NK-92 treated with Interleukin-12 subunit alpha and Interleukin-12 subunit beta, amount 100 ng/mL, for 24 hours (cell line): ENCODE data around the gene NACA.
A peak's percentile ranks its signal among the peaks of the same experiment; 100 is the strongest.

Experiments used
- DNase-seq: peaks from one replicate; lab custom pipeline; 2025; lab: John Stamatoyannopoulos, UW

Gene NACA

DNA sequence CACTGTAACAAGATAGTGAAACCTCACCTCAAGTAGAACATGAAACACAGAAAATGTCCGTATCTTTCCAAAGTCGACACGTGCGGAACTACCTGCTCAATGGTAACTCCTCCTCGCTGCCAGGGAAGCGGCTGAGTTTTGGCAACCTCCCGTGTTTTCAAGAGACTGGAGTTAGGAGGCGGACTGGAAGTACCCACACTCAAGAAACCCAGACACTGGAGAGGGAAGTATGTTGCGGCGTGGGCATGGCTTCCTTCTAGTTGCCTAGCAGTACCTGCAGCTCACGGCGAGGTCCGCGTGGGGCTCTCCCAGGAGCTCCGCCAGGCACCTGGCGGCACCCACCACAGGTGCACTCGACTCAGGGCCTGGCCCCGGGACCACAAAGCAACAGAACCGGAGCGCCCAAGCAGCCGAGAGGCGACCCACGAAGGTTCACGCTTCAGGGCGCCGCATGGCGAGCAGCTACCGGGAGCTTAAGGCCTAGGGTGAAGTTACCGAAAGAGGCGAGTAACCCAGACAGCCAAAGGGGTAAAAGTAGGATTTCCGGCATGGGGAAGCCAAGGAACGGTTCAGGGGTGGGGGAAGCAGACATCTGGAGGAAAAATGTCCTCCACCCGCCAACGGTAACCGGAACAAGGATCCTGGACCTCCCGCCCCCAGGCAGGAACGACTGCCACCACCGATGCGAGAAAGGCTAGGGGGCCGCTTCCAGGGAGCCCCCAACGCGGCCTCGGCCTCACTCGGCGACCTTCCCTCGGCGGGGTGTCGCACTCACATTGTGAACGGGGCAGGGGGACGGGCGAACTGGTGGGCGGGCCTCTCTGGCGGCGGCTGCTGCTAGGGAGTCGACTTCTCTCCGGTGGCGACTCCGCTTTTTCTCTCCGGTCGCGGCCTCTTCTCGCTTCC, 37.6 kb downstream of the NACA start:
- peak; percentile 86 for DNase-seq

DNA sequence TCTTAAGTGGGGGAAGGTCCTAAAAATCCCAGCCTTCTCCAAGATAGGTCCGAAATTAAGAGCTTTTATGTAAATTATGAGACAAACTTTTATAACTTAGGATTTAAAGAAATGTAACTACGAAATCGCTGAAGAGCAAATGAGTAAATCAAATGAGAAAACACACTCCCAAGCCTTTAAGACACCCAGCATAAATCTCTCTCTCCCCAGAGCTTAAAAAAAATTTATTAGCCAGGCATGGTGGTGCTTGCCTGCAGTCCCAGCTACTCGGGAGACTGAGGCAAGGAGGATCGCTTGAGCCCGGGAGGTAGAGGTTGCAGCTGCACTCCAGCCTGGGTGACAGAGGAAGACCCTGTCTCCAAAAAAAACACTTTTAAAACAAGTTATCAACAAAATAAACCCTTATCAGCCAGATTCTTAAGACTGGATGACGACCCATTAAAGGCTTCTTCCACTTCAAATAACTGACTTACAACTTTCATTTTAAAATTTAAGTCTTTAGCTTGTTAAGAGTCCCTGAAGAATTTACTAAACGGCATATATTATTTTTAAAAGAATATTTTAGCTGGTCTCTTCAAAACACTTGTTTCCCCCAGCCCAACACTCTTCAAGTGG, 40.2 kb downstream of the NACA start:
- no peak for DNase-seq

DNA sequence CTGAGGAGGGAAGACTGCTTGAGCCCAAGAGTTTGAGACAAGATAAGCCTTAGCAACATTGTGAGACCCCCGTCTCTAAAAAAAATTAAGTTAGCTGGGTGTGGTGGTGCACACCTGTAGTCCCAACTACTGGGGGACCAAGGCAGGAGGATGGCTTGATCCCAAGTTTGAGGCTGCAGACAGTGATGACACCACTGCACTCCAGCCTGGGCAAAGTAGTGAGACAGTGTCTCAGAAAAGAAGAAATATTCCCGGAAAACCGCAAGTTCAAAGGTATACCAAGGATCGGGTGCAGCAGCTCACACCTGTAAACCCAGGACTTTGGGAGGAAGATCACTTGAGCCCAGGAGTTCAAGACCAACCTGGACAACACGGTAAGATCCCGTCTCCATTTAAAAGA, 42.8 kb downstream of the NACA start:
- no peak for DNase-seq

DNA sequence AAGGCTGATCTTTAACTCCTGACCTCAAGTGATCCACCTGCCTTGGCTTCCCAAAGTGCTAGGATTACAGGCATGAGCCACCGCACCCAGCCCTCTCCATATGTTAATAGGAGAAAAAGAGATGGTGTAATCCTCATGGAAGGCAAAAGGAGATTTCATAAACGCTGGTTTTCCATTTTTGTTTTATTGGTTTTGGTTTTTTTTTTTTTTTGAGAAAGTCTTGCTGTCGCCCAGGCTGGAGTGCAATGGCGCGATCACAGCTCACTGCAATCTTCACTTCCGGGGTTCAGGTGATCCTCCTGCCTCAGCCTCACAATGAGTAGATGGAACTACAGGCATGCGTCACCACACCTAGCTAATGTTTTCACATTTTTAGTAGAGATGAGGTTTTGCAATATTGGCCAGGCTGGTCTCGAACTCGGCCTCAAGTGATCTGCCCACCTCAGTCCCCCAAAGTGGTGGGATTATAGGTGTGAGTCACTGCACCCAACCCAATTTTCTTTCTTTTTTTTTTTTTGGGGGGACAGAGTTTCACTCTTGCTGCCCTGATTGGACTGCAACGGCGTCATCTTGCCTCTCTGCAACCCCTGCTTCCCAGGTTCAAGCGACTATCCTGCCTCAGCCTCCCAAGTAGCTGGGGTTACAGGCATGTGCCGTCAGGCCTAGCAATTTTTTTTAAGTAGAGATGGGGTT, 45.1 kb downstream of the NACA start:
- DNase-seq, result no peak

DNA sequence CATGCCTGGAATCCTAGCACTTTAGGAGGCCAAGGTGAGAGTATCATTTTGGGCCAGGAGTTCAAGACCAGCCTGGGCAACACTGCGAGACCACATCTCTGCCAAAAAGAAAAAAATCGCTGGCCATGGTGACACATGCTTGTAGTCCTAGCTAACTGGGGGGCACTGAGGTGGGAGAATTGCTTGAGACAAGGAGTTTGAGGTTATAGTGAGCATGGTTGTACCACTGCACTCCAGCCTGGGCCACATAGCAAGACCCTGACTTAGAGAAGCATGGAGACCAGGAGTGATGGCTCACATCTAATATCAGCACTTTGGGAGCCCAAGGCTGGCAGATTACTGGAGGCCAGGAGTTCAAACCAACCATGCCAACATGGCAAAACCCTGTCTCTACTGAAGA, 46.2 kb downstream of the NACA start:
- no peak for DNase-seq

DNA sequence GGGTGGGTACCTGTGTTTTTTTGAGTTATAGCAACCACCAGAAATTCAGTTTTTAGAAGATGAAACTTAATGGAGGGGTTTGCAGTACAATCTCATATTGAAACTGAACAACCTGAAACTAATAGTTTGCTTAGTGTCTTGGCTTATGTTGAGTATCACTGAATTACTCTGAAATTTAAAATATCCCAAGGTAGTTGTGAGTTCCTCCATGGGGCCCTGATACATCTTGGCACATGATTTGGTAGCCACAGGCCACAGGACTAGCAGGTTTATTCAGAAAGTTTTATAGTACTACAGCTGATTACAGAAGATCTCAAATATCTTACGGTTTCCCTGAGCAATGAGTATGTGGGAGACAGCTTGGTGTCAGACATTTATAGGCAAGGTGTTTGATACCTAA, 47.4 kb downstream of the NACA start:
- DNase-seq, result no peak

DNA sequence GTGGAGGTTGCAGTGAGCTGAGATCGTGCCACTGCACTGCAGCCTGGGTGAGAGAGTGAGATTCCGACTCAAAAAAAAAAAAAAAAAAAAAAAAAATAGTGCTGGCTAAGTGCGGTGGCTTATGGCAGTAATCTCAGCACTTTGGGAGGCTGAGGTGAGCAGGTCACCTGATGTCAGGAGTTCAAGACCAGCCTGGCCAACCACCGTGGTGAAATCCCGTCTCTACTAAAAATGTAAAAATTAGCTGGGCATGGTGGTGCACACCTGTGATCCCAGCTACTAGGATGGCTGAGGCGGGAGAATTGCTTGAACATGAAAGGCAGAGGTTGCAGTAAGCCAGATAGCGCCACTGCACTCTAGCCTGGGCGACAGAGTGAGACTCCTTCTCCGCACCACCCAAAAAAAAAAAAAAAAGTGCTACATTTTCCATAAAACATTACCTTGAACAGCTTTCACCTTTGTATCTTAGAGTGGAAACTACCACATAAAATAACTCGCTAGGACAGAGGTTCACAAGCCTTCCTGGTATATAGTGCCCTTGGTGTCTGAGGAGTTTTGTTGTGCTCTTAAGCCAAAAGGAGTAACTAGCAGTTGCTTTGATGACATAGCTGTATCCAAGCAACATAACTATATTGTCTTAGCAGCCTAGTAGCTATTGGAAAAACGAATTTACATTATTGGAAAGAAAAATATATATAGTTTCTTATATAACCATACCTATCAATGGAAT, 48.1 kb downstream of the NACA start:
- DNase-seq, result no peak

DNA sequence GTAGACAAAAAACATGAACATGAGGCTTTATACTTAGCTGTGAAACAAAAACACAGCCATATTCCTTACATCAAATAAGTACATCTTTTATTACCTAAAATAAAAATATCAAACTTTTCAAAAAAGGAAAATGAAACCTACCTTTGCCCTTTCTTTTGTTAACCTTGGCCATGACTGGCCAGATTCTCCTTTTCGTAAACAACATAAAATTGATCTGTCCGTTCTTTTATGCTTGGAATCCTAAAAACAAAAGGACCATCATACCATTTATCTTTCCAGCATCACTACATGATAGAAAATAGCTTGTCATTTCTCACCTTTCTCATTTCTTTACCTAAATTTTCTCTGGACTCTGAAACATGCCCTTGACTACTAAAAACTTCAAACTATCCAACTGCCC, 53.5 kb downstream of the NACA start:
- DNase-seq, result no peak

DNA sequence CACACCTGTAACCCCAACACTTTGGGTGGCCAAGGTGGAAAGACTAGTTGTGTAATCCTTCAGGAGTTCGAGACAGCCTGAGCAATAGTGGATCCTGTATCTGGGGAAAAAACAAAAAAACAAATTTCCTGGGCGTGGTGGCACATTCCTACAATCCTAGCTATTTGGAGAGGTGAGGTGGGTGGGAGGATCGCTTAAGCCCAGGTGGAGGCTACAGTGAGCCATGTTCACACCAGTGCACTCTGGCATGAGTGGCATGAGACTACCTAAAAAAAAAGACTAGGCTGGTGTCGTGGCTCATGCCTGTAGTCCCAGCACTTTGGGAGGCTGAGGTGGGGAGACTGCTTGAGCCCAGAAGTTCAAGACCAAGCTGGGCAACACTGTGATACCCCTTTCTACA, 54.3 kb downstream of the NACA start:
- DNase-seq, result no peak

DNA sequence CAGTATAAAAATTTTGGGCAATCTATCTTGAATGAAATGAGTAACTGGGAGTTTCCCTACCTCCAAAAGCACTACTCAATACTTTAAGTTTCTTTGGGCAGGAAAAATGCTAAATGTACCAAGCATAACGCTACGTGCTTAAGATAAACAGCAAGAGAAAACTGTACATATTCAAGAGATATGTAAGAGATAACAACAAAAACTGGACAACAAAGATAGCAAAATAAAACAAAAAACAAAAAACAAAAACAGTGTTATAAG, 57.0 kb downstream of the NACA start:
- DNase-seq, result no peak
